WTC11 (cell line): ENCODE data around the gene SMARCA2. TPM values are rescaled to one million over a fixed set of nuclear protein-coding genes. Genes with fewer than 3 reads are reported as not detected.
A peak's percentile ranks its signal among the peaks of the same experiment; 100 is the strongest.

Experiments used
- ATAC-seq: fragments of 200-7000 bp; cut with Tn5 transposase; 2 replicates; pipeline ENCODE4 v1.10.0; 2021; ENCODE audit warnings: mild to moderate bottlenecking, moderate library complexity
- CTCF ChIA-PET: fragments of 300-600 bp; sonication (Branson Sonifier 250); formaldehyde crosslinking; loops from one replicate; lab custom pipeline; 2021; ENCODE audit warnings: antibody characterized with exemption; lab: Charles Lee
- POLR2A ChIA-PET: fragments of 350-600 bp; sonication (Branson Sonifier 250); formaldehyde crosslinking; loops from one replicate; lab custom pipeline; 2021; ENCODE audit warnings: antibody characterized with exemption; lab: Charles Lee
- DNase-seq: peaks from one replicate; pipeline ENCODE4 v3.0.0; 2021; ENCODE audit warnings: low spot score
- H3K27ac Mint-ChIP-seq: 2 replicates; pipeline ENCODE4 v1.8.0; 2021; ENCODE audit warnings: mixed read lengths
- H3K27me3 Mint-ChIP-seq: 2 replicates; pipeline ENCODE4 v1.8.0; 2021; ENCODE audit warnings: low read depth, mild to moderate bottlenecking, moderate library complexity, mixed read lengths
- H3K36me3 Mint-ChIP-seq: 2 replicates; pipeline ENCODE4 v1.8.0; 2021; ENCODE audit warnings: mixed read lengths
- H3K4me1 Mint-ChIP-seq: 2 replicates; pipeline ENCODE4 v1.8.0; 2022; ENCODE audit warnings: mixed read lengths
- H3K4me3 Mint-ChIP-seq: 2 replicates; pipeline ENCODE4 v1.8.0; 2021; ENCODE audit warnings: mild to moderate bottlenecking, moderate library complexity, mixed read lengths
- H3K9me3 Mint-ChIP-seq: 2 replicates; pipeline ENCODE4 v1.8.0; 2021; ENCODE audit warnings: mixed read lengths
- AR ChIP-seq: fragments of 250-450 bp; sonication (Bioruptor Pico); IDR thresholded peaks from 2 replicates; pipeline ENCODE4 v1.9.0; 2021; ENCODE audit warnings: mild to moderate bottlenecking
- E2F1 ChIP-seq: sonication (generic); formaldehyde crosslinking; IDR thresholded peaks from 2 replicates; pipeline ENCODE4 v1.8.0; 2022; ENCODE audit warnings: mild to moderate bottlenecking, missing genetic modification reagents
- ETV6 ChIP-seq: sonication (generic); formaldehyde crosslinking; IDR thresholded peaks from 2 replicates; pipeline ENCODE4 v1.8.1; 2022; ENCODE audit warnings: mild to moderate bottlenecking, missing genetic modification reagents
- FOXK1 ChIP-seq: sonication (generic); formaldehyde crosslinking; IDR thresholded peaks from 2 replicates; pipeline ENCODE4 v1.8.0; 2022; ENCODE audit warnings: mild to moderate bottlenecking, moderate library complexity, missing genetic modification reagents
- HMGA2 ChIP-seq: fragments of 250-450 bp; sonication (Bioruptor Pico); IDR thresholded peaks from 2 replicates; pipeline ENCODE4 v1.4.0; 2021; ENCODE audit warnings: mild to moderate bottlenecking, moderate library complexity
- MLX ChIP-seq: sonication (generic); formaldehyde crosslinking; IDR thresholded peaks from 2 replicates; pipeline ENCODE4 v1.8.1; 2023; ENCODE audit warnings: mild to moderate bottlenecking, missing genetic modification reagents, moderate library complexity
- NFATC4 ChIP-seq: fragments of 250-450 bp; sonication (Bioruptor Pico); IDR thresholded peaks from 2 replicates; pipeline ENCODE4 v1.9.0; 2021; ENCODE audit warnings: mild to moderate bottlenecking
- NFE2L1 ChIP-seq: sonication (generic); formaldehyde crosslinking; IDR thresholded peaks from 2 replicates; pipeline ENCODE4 v1.8.1; 2023; ENCODE audit warnings: missing genetic modification reagents
- RELA ChIP-seq: sonication (generic); formaldehyde crosslinking; IDR thresholded peaks from 2 replicates; pipeline ENCODE4 v1.8.1; 2022; ENCODE audit warnings: missing genetic modification reagents, mild to moderate bottlenecking, borderline replicate concordance
- TP53 ChIP-seq: sonication (generic); formaldehyde crosslinking; IDR thresholded peaks from 2 replicates; pipeline ENCODE4 v1.8.1; 2023; ENCODE audit warnings: mild to moderate bottlenecking, missing genetic modification reagents
- ZBTB21 ChIP-seq: sonication (generic); formaldehyde crosslinking; IDR thresholded peaks from 2 replicates; pipeline ENCODE4 v1.8.1; 2023; ENCODE audit warnings: mild to moderate bottlenecking, missing genetic modification reagents, borderline replicate concordance
- ZNF138 ChIP-seq: sonication (generic); formaldehyde crosslinking; conservative IDR thresholded peaks from 2 replicates; pipeline ENCODE4 v1.8.1; 2022; ENCODE audit warnings: mild to moderate bottlenecking, moderate library complexity, missing genetic modification reagents
- ZNF425 ChIP-seq: fragments of 250-450 bp; sonication (Bioruptor Pico); conservative IDR thresholded peaks from 2 replicates; pipeline ENCODE4 v1.9.0; 2021; ENCODE audit warnings: mild to moderate bottlenecking
- total RNA-seq: library from RNA; stranded (reverse); gene quantifications from 3 replicates; pipeline ENCODE4 v1.2.3, GENCODE V29; 2021
- TF ChIP-seq, protein P1 (sequence below): sonication (generic); formaldehyde crosslinking; IDR thresholded peaks from 2 replicates; pipeline ENCODE4 v1.8.0; 2023; ENCODE audit warnings: missing genetic modification reagents
- TF ChIP-seq, protein P2 (sequence below): sonication (generic); formaldehyde crosslinking; IDR thresholded peaks from 2 replicates; pipeline ENCODE4 v1.8.0; 2023; ENCODE audit warnings: missing genetic modification reagents, mild to moderate bottlenecking, borderline replicate concordance

The SMARCA2 gene
- total RNA-seq, 1 experiment from 2014 or later: 20.3 TPM

- no peak for TF ChIP-seq MLX (CRISPR knock-in tag)
- no peak for TF ChIP-seq FOXK1 (CRISPR knock-in tag)
- TF ChIP-seq NFE2L1: no peak
- no peak for TF ChIP-seq TP53 (CRISPR knock-in tag)
- TF ChIP-seq E2F1 (CRISPR knock-in tag): no peak
These were observed 92.8 kb downstream of the SMARCA2 start (continued) for GRCh38 chr9:2107906-2108451.

GRCh38 chr9:2109069-2109650 lies 94.0 kb downstream of the SMARCA2 start:
- Mint-ChIP-seq H3K36me3 (no peaks in the 10 kb centered on the region), H3K4me1 (peaks cover 5% of the 10 kb centered on the region; the same call in 1 of the 2 replicates), H3K27ac (peak overlapping the region; percentile 20; the same call in 1 of the 2 replicates), H3K9me3 (no peaks in the 10 kb centered on the region), H3K27me3 (no peaks in the 10 kb centered on the region), H3K4me3 (no peak overlapping the region)
- TF ChIP-seq ETV6 (CRISPR knock-in tag) (no peak), ZBTB21 (no peak), HMGA2 (CRISPR knock-in tag) (no peak), NFATC4 (CRISPR knock-in tag) (no peak), ZNF425 (no peak), TP53 (CRISPR knock-in tag) (no peak), ZNF138 (CRISPR knock-in tag) (no peak)
- TF ChIP-seq, protein P1, sequence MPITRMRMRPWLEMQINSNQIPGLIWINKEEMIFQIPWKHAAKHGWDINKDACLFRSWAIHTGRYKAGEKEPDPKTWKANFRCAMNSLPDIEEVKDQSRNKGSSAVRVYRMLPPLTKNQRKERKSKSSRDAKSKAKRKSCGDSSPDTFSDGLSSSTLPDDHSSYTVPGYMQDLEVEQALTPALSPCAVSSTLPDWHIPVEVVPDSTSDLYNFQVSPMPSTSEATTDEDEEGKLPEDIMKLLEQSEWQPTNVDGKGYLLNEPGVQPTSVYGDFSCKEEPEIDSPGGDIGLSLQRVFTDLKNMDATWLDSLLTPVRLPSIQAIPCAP (CRISPR knock-in tag): no peak
- TF ChIP-seq, protein P2, sequence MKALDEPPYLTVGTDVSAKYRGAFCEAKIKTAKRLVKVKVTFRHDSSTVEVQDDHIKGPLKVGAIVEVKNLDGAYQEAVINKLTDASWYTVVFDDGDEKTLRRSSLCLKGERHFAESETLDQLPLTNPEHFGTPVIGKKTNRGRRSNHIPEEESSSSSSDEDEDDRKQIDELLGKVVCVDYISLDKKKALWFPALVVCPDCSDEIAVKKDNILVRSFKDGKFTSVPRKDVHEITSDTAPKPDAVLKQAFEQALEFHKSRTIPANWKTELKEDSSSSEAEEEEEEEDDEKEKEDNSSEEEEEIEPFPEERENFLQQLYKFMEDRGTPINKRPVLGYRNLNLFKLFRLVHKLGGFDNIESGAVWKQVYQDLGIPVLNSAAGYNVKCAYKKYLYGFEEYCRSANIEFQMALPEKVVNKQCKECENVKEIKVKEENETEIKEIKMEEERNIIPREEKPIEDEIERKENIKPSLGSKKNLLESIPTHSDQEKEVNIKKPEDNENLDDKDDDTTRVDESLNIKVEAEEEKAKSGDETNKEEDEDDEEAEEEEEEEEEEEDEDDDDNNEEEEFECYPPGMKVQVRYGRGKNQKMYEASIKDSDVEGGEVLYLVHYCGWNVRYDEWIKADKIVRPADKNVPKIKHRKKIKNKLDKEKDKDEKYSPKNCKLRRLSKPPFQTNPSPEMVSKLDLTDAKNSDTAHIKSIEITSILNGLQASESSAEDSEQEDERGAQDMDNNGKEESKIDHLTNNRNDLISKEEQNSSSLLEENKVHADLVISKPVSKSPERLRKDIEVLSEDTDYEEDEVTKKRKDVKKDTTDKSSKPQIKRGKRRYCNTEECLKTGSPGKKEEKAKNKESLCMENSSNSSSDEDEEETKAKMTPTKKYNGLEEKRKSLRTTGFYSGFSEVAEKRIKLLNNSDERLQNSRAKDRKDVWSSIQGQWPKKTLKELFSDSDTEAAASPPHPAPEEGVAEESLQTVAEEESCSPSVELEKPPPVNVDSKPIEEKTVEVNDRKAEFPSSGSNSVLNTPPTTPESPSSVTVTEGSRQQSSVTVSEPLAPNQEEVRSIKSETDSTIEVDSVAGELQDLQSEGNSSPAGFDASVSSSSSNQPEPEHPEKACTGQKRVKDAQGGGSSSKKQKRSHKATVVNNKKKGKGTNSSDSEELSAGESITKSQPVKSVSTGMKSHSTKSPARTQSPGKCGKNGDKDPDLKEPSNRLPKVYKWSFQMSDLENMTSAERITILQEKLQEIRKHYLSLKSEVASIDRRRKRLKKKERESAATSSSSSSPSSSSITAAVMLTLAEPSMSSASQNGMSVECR: no peak
- POLR2A ChIA-PET: no interaction called here
- ATAC-seq (no peak), DNase-seq (no peak)
- CTCF ChIA-PET: no interaction called here

GRCh38 chr9:2110036-2110435 lies 94.9 kb downstream of the SMARCA2 start:
- no peaks in the 10 kb centered on the region for H3K9me3 Mint-ChIP-seq
- H3K4me3 Mint-ChIP-seq: no peak overlapping the region
- CTCF ChIA-PET: no interaction called here
- H3K27me3 Mint-ChIP-seq: no peaks in the 10 kb centered on the region
- DNase-seq: no peak
- no peak for ATAC-seq
- no peaks in the 10 kb centered on the region for H3K36me3 Mint-ChIP-seq
- H3K4me1 Mint-ChIP-seq: peaks cover 5% of the 10 kb centered on the region; the same call in 1 of the 2 replicates
- TF ChIP-seq RELA (CRISPR knock-in tag): no peak
- TF ChIP-seq HMGA2 (CRISPR knock-in tag): no peak
- no peak for TF ChIP-seq AR (CRISPR knock-in tag)
- TF ChIP-seq, all 79 proteins: peak for 0
- no peak overlapping the region for H3K27ac Mint-ChIP-seq
- POLR2A ChIA-PET: no interaction called here
